ENCODE results near the gene MAP6.

GRCh38 chr11:75601494-75601893 is 67.3 kb downstream of the MAP6 start:
- TF ChIP-seq CTCF (IDR thresholded peaks at IDR 0.05) (no peak), POLR2A (IDR thresholded peaks at IDR 0.05) (no peak)
